ENCODE measurements around the gene CYBB. TPM values are rescaled to one million over a fixed set of nuclear protein-coding genes. Genes with fewer than 3 reads are reported as not detected.

Gene CYBB
- total and polyA plus RNA-seq, 2 experiments from 2014 or later: 0.06 TPM; not detected in 1

- TF ChIP-seq, protein P1, sequence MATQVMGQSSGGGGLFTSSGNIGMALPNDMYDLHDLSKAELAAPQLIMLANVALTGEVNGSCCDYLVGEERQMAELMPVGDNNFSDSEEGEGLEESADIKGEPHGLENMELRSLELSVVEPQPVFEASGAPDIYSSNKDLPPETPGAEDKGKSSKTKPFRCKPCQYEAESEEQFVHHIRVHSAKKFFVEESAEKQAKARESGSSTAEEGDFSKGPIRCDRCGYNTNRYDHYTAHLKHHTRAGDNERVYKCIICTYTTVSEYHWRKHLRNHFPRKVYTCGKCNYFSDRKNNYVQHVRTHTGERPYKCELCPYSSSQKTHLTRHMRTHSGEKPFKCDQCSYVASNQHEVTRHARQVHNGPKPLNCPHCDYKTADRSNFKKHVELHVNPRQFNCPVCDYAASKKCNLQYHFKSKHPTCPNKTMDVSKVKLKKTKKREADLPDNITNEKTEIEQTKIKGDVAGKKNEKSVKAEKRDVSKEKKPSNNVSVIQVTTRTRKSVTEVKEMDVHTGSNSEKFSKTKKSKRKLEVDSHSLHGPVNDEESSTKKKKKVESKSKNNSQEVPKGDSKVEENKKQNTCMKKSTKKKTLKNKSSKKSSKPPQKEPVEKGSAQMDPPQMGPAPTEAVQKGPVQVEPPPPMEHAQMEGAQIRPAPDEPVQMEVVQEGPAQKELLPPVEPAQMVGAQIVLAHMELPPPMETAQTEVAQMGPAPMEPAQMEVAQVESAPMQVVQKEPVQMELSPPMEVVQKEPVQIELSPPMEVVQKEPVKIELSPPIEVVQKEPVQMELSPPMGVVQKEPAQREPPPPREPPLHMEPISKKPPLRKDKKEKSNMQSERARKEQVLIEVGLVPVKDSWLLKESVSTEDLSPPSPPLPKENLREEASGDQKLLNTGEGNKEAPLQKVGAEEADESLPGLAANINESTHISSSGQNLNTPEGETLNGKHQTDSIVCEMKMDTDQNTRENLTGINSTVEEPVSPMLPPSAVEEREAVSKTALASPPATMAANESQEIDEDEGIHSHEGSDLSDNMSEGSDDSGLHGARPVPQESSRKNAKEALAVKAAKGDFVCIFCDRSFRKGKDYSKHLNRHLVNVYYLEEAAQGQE (IDR thresholded peaks at IDR 0.05; ENCODE audit: unreplicated experiment): no peak
- no peak for TF ChIP-seq JUNB (IDR thresholded peaks at IDR 0.05; ENCODE audit: unreplicated experiment)
- no peak for TF ChIP-seq POLR2AphosphoS5 (IDR thresholded peaks at IDR 0.05; ENCODE audit: low read depth)
These were observed 61.1 kb downstream of the CYBB start (continued) for GRCh38 chrX:37840931-37841330.

DNA sequence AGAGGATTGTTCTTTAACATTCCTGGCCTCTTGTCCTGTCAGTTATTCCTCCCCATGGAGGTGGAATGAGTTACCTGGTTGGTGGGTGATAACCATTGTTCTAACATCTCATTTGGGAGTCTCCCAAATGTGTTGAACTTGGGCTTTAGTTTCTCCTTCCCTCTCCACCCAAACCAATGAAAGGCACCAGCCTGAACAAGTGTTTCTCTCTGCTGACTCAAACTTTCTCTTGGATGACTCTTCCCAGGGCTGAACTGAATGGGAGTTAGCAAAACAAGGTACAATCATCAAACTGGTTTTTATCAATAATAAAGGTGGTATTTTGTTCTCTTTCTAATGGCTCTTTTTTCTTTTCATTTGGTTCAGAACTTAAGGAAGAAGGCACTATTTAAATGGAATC, 64.8 kb downstream of the CYBB start:
- no peaks in the 10 kb centered on the region for H3K4me1 Mint-ChIP-seq
- H3K9me3 Mint-ChIP-seq: no peaks in the 10 kb centered on the region
- no peaks in the 10 kb centered on the region for H4K20me1 ChIP-seq (replicated peaks; ENCODE audit: insufficient read depth)
- H3K27ac Mint-ChIP-seq: no peak overlapping the region
- no peaks in the 10 kb centered on the region for H3F3A ChIP-seq (replicated peaks; ENCODE audit: low read depth)
- H3K27ac ChIP-seq (ENCODE audit: low read depth): 0 out of 2 replicates have a peak overlapping the region, but pooled peaks have one; percentile 76
- H2AFZ ChIP-seq: no peak overlapping the region
- H3K9me2 ChIP-seq (ENCODE audit: insufficient read depth): no peaks in the 10 kb centered on the region
- no peak for ATAC-seq
- H3K27me3 ChIP-seq (ENCODE audit: insufficient read depth): no peaks in the 10 kb centered on the region
- H3K79me2 ChIP-seq (replicated peaks; ENCODE audit: insufficient read depth): no peaks in the 10 kb centered on the region
- H3K4me3 ChIP-seq: no peak overlapping the region
- H3K4me2 ChIP-seq: 0 out of 2 replicates have a peak overlapping the region, but pooled peaks have one; percentile 17
- no peaks in the 10 kb centered on the region for H3K36me3 ChIP-seq (ENCODE audit: insufficient read depth)
- DNase-seq (ENCODE audit: low spot score): no peak
- no peaks in the 10 kb centered on the region for H3K36me3 Mint-ChIP-seq (ENCODE audit: low read depth)
- H3K4me1 ChIP-seq (ENCODE audit: insufficient read depth): peaks cover 3% of the 10 kb centered on the region; the same call in 1 of the 2 replicates
- no peaks in the 10 kb centered on the region for H3K27me3 Mint-ChIP-seq (ENCODE audit: insufficient read depth, low read depth, poor library complexity)
- H3K4me3 Mint-ChIP-seq: no peak overlapping the region
- TF ChIP-seq ETS1 (IDR thresholded peaks at IDR 0.05) (no peak), ZNF331 (CRISPR knock-in tag; IDR thresholded peaks at IDR 0.05; ENCODE audit: low read depth) (no peak), JUNB (IDR thresholded peaks at IDR 0.05; ENCODE audit: unreplicated experiment) (no peak), NANOG (IDR thresholded peaks at IDR 0.05; ENCODE audit: borderline replicate concordance) (no peak), EZH2phosphoT487 (IDR thresholded peaks at IDR 0.05; ENCODE audit: unreplicated experiment) (no peak), POLR2AphosphoS5 (IDR thresholded peaks at IDR 0.05; ENCODE audit: low read depth) (no peak)

DNA sequence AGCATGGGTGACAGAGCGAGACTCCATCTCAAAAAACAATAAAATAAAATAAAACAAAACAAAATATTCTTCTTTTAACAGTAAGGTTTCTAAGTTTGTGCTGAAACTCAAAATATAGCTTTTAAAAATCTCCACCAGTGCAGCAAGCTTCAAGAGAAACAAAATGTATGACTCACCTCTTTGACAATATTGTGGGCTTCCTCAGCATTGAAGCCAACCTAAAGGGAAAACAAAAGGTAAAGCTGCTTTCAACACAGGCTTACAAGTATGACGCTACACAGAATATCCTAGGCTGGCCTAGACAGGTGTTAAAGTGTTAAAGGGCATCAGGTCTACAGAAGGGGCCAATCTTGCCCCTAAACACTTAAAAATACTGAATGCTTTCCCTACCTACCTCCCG, 66.3 kb downstream of the CYBB start:
- Histone ChIP-seq H3K4me1 (ENCODE audit: insufficient read depth) (peaks cover 3% of the 10 kb centered on the region; the same call in 1 of the 2 replicates), H3K4me2 (peak overlapping the region; percentile 74; the same call in 1 of the 2 replicates), H3F3A (replicated peaks; ENCODE audit: low read depth) (no peaks in the 10 kb centered on the region), H3K27me3 (ENCODE audit: insufficient read depth) (no peaks in the 10 kb centered on the region), H4K20me1 (replicated peaks; ENCODE audit: insufficient read depth) (no peaks in the 10 kb centered on the region), H3K27ac (ENCODE audit: low read depth) (no peak overlapping the region), H2AFZ (no peak overlapping the region), H3K36me3 (ENCODE audit: insufficient read depth) (no peaks in the 10 kb centered on the region), H3K79me2 (replicated peaks; ENCODE audit: insufficient read depth) (no peaks in the 10 kb centered on the region), H3K4me3 (no peak overlapping the region), H3K9me2 (ENCODE audit: insufficient read depth) (no peaks in the 10 kb centered on the region)
- no peak for DNase-seq (ENCODE audit: low spot score)
- Mint-ChIP-seq H3K4me3 (peak overlapping the region; percentile 58; the same call in 2 of the 3 replicates), H3K9me3 (no peaks in the 10 kb centered on the region), H3K27ac (no peak overlapping the region), H3K36me3 (ENCODE audit: low read depth) (no peaks in the 10 kb centered on the region), H3K4me1 (no peaks in the 10 kb centered on the region), H3K27me3 (ENCODE audit: insufficient read depth, low read depth, poor library complexity) (no peaks in the 10 kb centered on the region)
- ATAC-seq: no peak
- TF ChIP-seq CREB1 (CRISPR knock-in tag; IDR thresholded peaks at IDR 0.05; ENCODE audit: low read depth): no peak
- no peak for TF ChIP-seq JUNB (IDR thresholded peaks at IDR 0.05; ENCODE audit: unreplicated experiment)
